GM12891 (cell line): ENCODE data around the gene NKAIN2.

Experiments used
- POLR2A ChIP-seq: IDR thresholded peaks from 2 replicates; pipeline ENCODE4 v1.6.1; 2011; ENCODE audit warnings: low read depth, low read length, control low read depth
- POLR2AphosphoS5 ChIP-seq: IDR thresholded peaks from 2 replicates; pipeline ENCODE4 v1.6.1; 2011; ENCODE audit warnings: low read depth, low read length, control low read depth
- TAF1 ChIP-seq: IDR thresholded peaks from 2 replicates; pipeline ENCODE4 v1.6.1; 2011; ENCODE audit warnings: low read depth, low read length, control low read depth

- no peak for TF ChIP-seq POLR2A
- TF ChIP-seq TAF1 = no peak
- TF ChIP-seq POLR2AphosphoS5 = no peak
Measured at GRCh38 chr6:124073820-124074587, 270.3 kb downstream of the NKAIN2 start.
